Astrocyte (in vitro differentiated cells and primary cell): ENCODE data around the gene PLD1. TPM values are rescaled to one million over a fixed set of nuclear protein-coding genes. Genes with fewer than 3 reads are reported as not detected.

Source experiments
- DNase-seq: peaks from one replicate; pipeline ENCODE4 v3.0.0-alpha.2; 2010; ENCODE audit warnings: low read depth
- FAIRE-seq: peaks from 2 replicates; lab custom pipeline; 2011; peaks lifted over from hg19 to GRCh38; lab: Jason Lieb, UNC
- H2AFZ ChIP-seq: 2 replicates; pipeline ENCODE4 v1.6.0; 2012; ENCODE audit warnings: low read depth, low read length, inconsistent platforms
- H3K27ac ChIP-seq: 2 replicates; pipeline ENCODE4 v1.5.1; 2011; ENCODE audit warnings: low read depth, low read length, inconsistent platforms
- H3K27me3 ChIP-seq: 2 replicates; pipeline ENCODE4 v1.6.0; 2011; ENCODE audit warnings: low read length, inconsistent platforms; ENCODE audit not compliant: insufficient read depth
- H3K36me3 ChIP-seq: 2 replicates; pipeline ENCODE4 v1.5.1; 2011; ENCODE audit warnings: low read length, inconsistent platforms; ENCODE audit not compliant: insufficient read depth
- H3K4me1 ChIP-seq: 2 replicates; pipeline ENCODE4 v1.5.1; 2011; ENCODE audit warnings: low read length, inconsistent platforms; ENCODE audit not compliant: insufficient read depth
- H3K4me2 ChIP-seq: 2 replicates; pipeline ENCODE4 v1.6.0; 2012; ENCODE audit warnings: low read length, inconsistent platforms
- H3K4me3 ChIP-seq: 2 replicates; pipeline ENCODE4 v1.5.1; 2011; ENCODE audit warnings: low read depth, mild to moderate bottlenecking, low read length, inconsistent platforms; ENCODE audit not compliant: insufficient read depth
- H3K79me2 ChIP-seq: 2 replicates; pipeline ENCODE4 v1.6.0; 2012; ENCODE audit warnings: mild to moderate bottlenecking, low read length, inconsistent platforms; ENCODE audit not compliant: insufficient read depth
- H3K9ac ChIP-seq: 2 replicates; pipeline ENCODE4 v1.6.0; 2012; ENCODE audit warnings: mild to moderate bottlenecking, low read length, inconsistent platforms
- H3K9me3 ChIP-seq: 2 replicates; pipeline ENCODE4 v1.5.1; 2012; ENCODE audit warnings: low read depth, mild to moderate bottlenecking, low read length, inconsistent platforms; ENCODE audit not compliant: insufficient read depth
- H4K20me1 ChIP-seq: 2 replicates; pipeline ENCODE4 v1.6.0; 2012; ENCODE audit warnings: low read length, inconsistent platforms; ENCODE audit not compliant: insufficient read depth
- H3K27ac Mint-ChIP-seq: one replicate; pipeline ENCODE4 v1.8.0; 2021; ENCODE audit warnings: mild to moderate bottlenecking, mixed read lengths; ENCODE audit not compliant: unreplicated experiment
- H3K27me3 Mint-ChIP-seq: one replicate; pipeline ENCODE4 v1.8.0; 2021; ENCODE audit warnings: low read depth, mixed read lengths; ENCODE audit not compliant: unreplicated experiment
- H3K36me3 Mint-ChIP-seq: one replicate; pipeline ENCODE4 v1.8.0; 2021; ENCODE audit warnings: low read depth, mixed read lengths; ENCODE audit not compliant: unreplicated experiment
- H3K4me1 Mint-ChIP-seq: one replicate; pipeline ENCODE4 v1.8.0; 2021; ENCODE audit warnings: low read depth, mixed read lengths; ENCODE audit not compliant: unreplicated experiment
- H3K4me3 Mint-ChIP-seq: one replicate; pipeline ENCODE4 v1.8.0; 2021; ENCODE audit warnings: mild to moderate bottlenecking, moderate library complexity, mixed read lengths; ENCODE audit not compliant: unreplicated experiment
- H3K9me3 Mint-ChIP-seq: one replicate; pipeline ENCODE4 v1.8.0; 2021; ENCODE audit warnings: mild to moderate bottlenecking, mixed read lengths; ENCODE audit not compliant: unreplicated experiment
- EZH2 ChIP-seq: IDR thresholded peaks from 2 replicates; pipeline ENCODE4 v1.6.1; 2012; ENCODE audit warnings: mild to moderate bottlenecking, low read length, inconsistent platforms; ENCODE audit not compliant: insufficient read depth
- total RNA-seq: library from RNA; stranded (reverse); gene quantifications from 2 replicates; pipeline ENCODE4 v1.2.1, GENCODE V29; 2021
- TF ChIP-seq, protein P1 (sequence below): IDR thresholded peaks from 2 replicates; pipeline ENCODE4 v1.5.1; 2011; ENCODE audit warnings: low read depth, mild to moderate bottlenecking, inconsistent platforms, low read length, moderate library complexity; ENCODE audit not compliant: insufficient read depth

Gene PLD1
- total RNA-seq, 1 donor from 2014 or later: 21.5 TPM

DNA sequence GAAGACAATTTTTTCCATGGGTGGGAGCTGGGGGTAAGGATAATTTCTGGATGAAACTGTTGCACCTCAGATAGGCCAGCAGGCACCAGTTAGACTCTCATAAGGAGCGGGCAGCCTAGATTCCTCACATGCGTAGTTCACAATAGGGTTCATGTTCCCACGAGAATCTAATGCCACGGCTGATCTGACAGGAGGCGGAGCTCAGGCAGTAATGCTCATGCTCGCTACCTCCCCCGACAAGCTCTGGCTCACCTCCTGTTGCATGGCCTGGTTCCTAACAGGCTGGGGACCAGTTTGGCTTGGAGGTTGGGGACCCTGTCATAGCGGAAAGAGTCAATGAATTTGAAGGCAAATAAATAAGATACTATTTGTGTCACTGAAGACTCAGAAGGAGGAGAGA, 105.5 kb downstream of the PLD1 start:
- H3K9me3 Mint-ChIP-seq: peaks cover 7% of the 10 kb centered on the region
- Histone ChIP-seq H3K27ac (no peak overlapping the region), H3K36me3 (no peaks in the 10 kb centered on the region), H3K9ac (no peak overlapping the region), H2AFZ (no peak overlapping the region), H3K4me2 (no peak overlapping the region), H3K4me3 (no peak overlapping the region), H3K79me2 (no peaks in the 10 kb centered on the region), H3K4me1 (no peaks in the 10 kb centered on the region), H3K9me3 (no peaks in the 10 kb centered on the region), H3K27me3 (no peaks in the 10 kb centered on the region), H4K20me1 (no peaks in the 10 kb centered on the region)
- no peaks in the 10 kb centered on the region for H3K4me1 Mint-ChIP-seq
- H3K36me3 Mint-ChIP-seq: peaks cover 18% of the 10 kb centered on the region
- H3K27ac Mint-ChIP-seq: no peak overlapping the region
- H3K27me3 Mint-ChIP-seq: no peaks in the 10 kb centered on the region
- DNase-seq (no peak), FAIRE-seq (no peak)
- TF ChIP-seq, protein P1, sequence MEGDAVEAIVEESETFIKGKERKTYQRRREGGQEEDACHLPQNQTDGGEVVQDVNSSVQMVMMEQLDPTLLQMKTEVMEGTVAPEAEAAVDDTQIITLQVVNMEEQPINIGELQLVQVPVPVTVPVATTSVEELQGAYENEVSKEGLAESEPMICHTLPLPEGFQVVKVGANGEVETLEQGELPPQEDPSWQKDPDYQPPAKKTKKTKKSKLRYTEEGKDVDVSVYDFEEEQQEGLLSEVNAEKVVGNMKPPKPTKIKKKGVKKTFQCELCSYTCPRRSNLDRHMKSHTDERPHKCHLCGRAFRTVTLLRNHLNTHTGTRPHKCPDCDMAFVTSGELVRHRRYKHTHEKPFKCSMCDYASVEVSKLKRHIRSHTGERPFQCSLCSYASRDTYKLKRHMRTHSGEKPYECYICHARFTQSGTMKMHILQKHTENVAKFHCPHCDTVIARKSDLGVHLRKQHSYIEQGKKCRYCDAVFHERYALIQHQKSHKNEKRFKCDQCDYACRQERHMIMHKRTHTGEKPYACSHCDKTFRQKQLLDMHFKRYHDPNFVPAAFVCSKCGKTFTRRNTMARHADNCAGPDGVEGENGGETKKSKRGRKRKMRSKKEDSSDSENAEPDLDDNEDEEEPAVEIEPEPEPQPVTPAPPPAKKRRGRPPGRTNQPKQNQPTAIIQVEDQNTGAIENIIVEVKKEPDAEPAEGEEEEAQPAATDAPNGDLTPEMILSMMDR: no peak
- no peak for TF ChIP-seq EZH2
- H3K4me3 Mint-ChIP-seq: no peak overlapping the region

DNA sequence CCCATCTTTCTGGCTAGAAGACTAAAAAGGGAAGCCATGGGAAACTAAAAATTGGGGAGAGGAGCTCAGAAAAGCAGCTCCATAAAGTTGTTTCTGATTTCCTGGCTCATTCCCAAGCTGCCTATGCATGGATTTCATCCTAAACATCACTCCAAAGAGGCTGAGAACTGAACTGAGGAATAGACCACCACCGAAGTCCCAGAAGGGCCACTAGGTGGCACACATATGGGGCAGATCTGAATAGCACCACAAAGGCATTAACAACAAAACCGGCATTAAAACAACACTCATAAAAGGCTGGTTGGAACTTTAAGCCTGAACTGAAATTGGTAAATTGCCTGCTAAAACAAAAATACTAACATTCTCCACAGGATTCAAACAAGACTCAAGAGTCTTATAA, 106.3 kb downstream of the PLD1 start:
- peak; percentile 30 for DNase-seq
- H3K9me3 ChIP-seq: no peaks in the 10 kb centered on the region
- no peaks in the 10 kb centered on the region for H3K36me3 ChIP-seq
- H3K4me1 ChIP-seq: no peaks in the 10 kb centered on the region
- H3K27ac ChIP-seq: no peak overlapping the region
- no peaks in the 10 kb centered on the region for H3K27me3 ChIP-seq
- TF ChIP-seq EZH2: no peak
- TF ChIP-seq, protein P1: peak; percentile 60
- FAIRE-seq: no peak
- no peak overlapping the region for H3K9ac ChIP-seq
- Mint-ChIP-seq H3K27me3 (no peaks in the 10 kb centered on the region), H3K36me3 (peaks cover 16% of the 10 kb centered on the region), H3K4me3 (no peak overlapping the region), H3K27ac (no peak overlapping the region), H3K4me1 (no peaks in the 10 kb centered on the region), H3K9me3 (peaks cover 7% of the 10 kb centered on the region)
- H3K4me3 ChIP-seq: no peak overlapping the region
- no peaks in the 10 kb centered on the region for H4K20me1 ChIP-seq
- H2AFZ ChIP-seq: no peak overlapping the region
- H3K79me2 ChIP-seq: no peaks in the 10 kb centered on the region
- no peak overlapping the region for H3K4me2 ChIP-seq

DNA sequence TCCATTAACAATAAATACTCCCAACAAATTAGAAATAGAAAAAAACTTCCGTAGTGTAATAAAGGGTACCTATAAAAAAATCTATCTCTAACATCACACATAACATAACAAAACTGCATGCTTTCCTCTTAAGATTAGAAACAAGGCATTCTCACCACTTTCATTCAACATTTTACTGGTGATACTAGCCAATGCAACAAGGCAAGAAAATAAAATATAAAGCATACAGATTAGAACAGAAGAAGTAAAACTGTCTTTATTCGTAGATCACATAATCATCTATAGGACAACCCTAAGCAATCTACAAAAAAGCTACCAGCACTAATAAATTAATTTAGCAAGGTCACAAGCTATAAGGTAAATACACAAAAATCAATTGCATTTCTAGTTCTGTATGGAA, 107.1 kb downstream of the PLD1 start:
- Mint-ChIP-seq H3K27me3 (no peaks in the 10 kb centered on the region), H3K4me3 (no peak overlapping the region), H3K27ac (no peak overlapping the region), H3K4me1 (no peaks in the 10 kb centered on the region), H3K36me3 (peaks cover 19% of the 10 kb centered on the region), H3K9me3 (peaks cover 7% of the 10 kb centered on the region)
- H3K4me1 ChIP-seq: no peaks in the 10 kb centered on the region
- no peak overlapping the region for H2AFZ ChIP-seq
- H3K79me2 ChIP-seq: no peaks in the 10 kb centered on the region
- no peaks in the 10 kb centered on the region for H3K27me3 ChIP-seq
- TF ChIP-seq, protein P1: no peak
- TF ChIP-seq EZH2: no peak
- DNase-seq (no peak), FAIRE-seq (no peak)
- H3K9ac ChIP-seq: no peak overlapping the region
- H3K4me2 ChIP-seq: no peak overlapping the region
- no peaks in the 10 kb centered on the region for H4K20me1 ChIP-seq
- H3K36me3 ChIP-seq: no peaks in the 10 kb centered on the region
- no peak overlapping the region for H3K4me3 ChIP-seq
- H3K27ac ChIP-seq: no peak overlapping the region
- no peaks in the 10 kb centered on the region for H3K9me3 ChIP-seq
